ENCODE results near the gene USP2.

- TF ChIP-seq CTCF (IDR thresholded peaks at IDR 0.05; ENCODE audit: borderline replicate concordance, extremely low read depth, low read length, poor library complexity, severe bottlenecking) (peak; percentile 87), EZH2 (IDR thresholded peaks at IDR 0.05; ENCODE audit: borderline replicate concordance, low read depth, low read length, severe bottlenecking) (no peak)
These were observed 43.1 kb downstream of the USP2 start for GRCh38 chr11:119338318-119338890.
